ENCODE measurements around the gene RASGRF1.

DNA sequence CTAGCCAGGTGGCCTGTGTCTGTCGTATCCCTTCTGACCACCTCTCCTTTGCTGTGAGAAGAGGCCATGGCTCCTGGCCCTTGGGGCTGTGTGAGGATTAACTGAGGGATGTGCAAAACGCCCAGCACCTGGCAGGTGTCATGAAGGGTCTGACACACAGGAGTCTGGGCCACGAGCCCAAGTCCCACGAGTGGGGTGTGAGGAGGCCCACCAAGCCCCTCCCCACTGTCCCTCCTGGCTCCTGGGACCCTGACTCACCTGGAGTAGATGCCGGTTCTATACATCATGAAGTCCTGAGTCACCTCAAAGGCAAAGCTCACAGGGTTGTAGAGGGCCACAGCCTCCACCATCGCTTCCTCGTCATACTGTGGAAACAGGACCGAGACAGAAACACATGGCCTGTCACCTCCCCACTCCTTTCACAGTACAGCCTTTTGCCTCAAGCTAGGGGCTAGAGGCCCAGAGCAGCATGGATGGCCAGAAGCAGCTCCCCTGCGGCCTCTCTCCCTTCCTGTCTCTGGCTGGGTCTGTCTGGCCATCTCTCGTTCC, 165.4 kb downstream of the RASGRF1 start:
- TF ChIP-seq CTCF (IDR thresholded peaks at IDR 0.05), result no peak
- no peak for TF ChIP-seq POLR2A (IDR thresholded peaks at IDR 0.05)
